ENCODE results near the gene SCGB1A1.

DNA sequence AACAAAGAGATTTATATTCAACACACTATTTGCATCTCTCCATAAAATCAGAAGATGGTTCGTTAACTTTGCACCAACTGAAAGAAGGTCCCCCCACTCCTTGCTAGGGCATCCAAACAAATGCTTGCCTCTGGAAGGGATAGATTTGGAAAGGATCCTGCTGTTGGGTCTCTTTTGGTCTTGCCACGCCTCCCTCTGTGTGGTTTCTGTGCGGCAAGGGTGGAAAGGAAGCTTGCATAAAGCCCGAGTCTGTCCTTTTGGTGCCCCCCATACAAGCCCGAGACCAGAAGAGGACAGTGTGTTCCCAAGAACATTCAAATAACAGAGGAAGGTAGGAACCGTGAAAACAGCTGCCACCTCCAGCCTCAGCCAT lies 15.1 kb downstream of the SCGB1A1 start:
- TF ChIP-seq, protein P1, sequence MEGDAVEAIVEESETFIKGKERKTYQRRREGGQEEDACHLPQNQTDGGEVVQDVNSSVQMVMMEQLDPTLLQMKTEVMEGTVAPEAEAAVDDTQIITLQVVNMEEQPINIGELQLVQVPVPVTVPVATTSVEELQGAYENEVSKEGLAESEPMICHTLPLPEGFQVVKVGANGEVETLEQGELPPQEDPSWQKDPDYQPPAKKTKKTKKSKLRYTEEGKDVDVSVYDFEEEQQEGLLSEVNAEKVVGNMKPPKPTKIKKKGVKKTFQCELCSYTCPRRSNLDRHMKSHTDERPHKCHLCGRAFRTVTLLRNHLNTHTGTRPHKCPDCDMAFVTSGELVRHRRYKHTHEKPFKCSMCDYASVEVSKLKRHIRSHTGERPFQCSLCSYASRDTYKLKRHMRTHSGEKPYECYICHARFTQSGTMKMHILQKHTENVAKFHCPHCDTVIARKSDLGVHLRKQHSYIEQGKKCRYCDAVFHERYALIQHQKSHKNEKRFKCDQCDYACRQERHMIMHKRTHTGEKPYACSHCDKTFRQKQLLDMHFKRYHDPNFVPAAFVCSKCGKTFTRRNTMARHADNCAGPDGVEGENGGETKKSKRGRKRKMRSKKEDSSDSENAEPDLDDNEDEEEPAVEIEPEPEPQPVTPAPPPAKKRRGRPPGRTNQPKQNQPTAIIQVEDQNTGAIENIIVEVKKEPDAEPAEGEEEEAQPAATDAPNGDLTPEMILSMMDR (IDR thresholded peaks at IDR 0.05): no peak
- no peak for TF ChIP-seq ZFX (IDR thresholded peaks at IDR 0.05; ENCODE audit: borderline replicate concordance)
